Thymus (tissue), 11 donors: ENCODE results near the gene ST3GAL6. TPM values are rescaled to one million over a fixed set of nuclear protein-coding genes. Genes with fewer than 3 reads are reported as not detected.

ENCODE experiments used
- DNase-seq, 9 donors: peaks; one replicate each; pipeline ENCODE4 v3.0.0-alpha.2; 2013; ENCODE audit warnings: low spot score in 9 of 9, low read depth in 6 of 9, missing footprints in 1 of 9
- H3K27ac ChIP-seq, 2 donors: one replicate each; pipeline ENCODE4 v1.5.1; 2013; ENCODE audit warnings: control low read depth in 1 of 2, low read depth in 1 of 2, low read length in 1 of 2, mild to moderate bottlenecking in 1 of 2, moderate library complexity in 1 of 2
- H3K27me3 ChIP-seq, 2 donors: one replicate each; pipeline ENCODE4 v1.5.1; 2013; ENCODE audit warnings: low read length in 1 of 2; ENCODE audit not compliant: control insufficient read depth in 2 of 2, insufficient read depth in 1 of 2
- H3K36me3 ChIP-seq, 2 donors: one replicate each; pipeline ENCODE4 v1.5.1; 2013; ENCODE audit warnings: low read length in 1 of 2, mild to moderate bottlenecking in 1 of 2, moderate library complexity in 1 of 2; ENCODE audit not compliant: control insufficient read depth in 2 of 2, insufficient read depth in 2 of 2
- H3K4me1 ChIP-seq, 2 donors: one replicate each; pipeline ENCODE4 v1.5.1; 2013; ENCODE audit warnings: low read length in 2 of 2; ENCODE audit not compliant: control insufficient read depth in 2 of 2, insufficient read depth in 2 of 2
- H3K4me3 ChIP-seq, 2 donors: one replicate each; pipeline ENCODE4 v1.5.1; 2013; ENCODE audit warnings: low read length in 2 of 2, control low read depth in 1 of 2, mild to moderate bottlenecking in 1 of 2
- H3K9me3 ChIP-seq, 2 donors: one replicate each; pipeline ENCODE4 v1.5.1; 2013; ENCODE audit warnings: low read length in 1 of 2, mild to moderate bottlenecking in 1 of 2; ENCODE audit not compliant: control insufficient read depth in 2 of 2, insufficient read depth in 1 of 2
- WGBS: extraction: QIAGEN DNeasy Blood & Tissue Kit; methylation state at CpG from one replicate; pipeline ENCODE4 v1.1.7; 2013; 5-methylcytosine and 5-hydroxymethylcytosine counted together
- polyA plus RNA-seq: library from polyadenylated mRNA; stranded (reverse); fragments of 200-250 nt; gene quantifications from one replicate; pipeline ENCODE4 v1.2.3, GENCODE V29; 2013
- total RNA-seq: library from RNA; stranded (reverse); fragments of 120-200 nt; gene quantifications from one replicate; pipeline ENCODE4 v1.2.4, GENCODE V29; 2013
- donor health status: healthy.

Gene ST3GAL6
- total and polyA plus RNA-seq, 2 donors = 16.8 to 29.4 TPM

- Histone ChIP-seq H3K36me3 (no peaks in the 10 kb centered on the region), H3K9me3 (peaks cover 0 to 2% of the 10 kb centered on the region in 2 donors), H3K4me1 (peaks cover 6 to 10% of the 10 kb centered on the region in 2 donors), H3K27ac (no peak overlapping the region), H3K4me3 (peak overlapping the region in 1 of 2 donors; percentile 84), H3K27me3 (no peaks in the 10 kb centered on the region)
- no peak for DNase-seq
- WGBS = 98% methylated on average over 4 of the region's 4 CpGs
These were observed 28.4 kb upstream of the ST3GAL6 start for GRCh38 chr3:98734735-98735134.

- WGBS = 98% methylated on average over 2 of the region's 2 CpGs
These were observed 27.8 kb upstream of the ST3GAL6 start for GRCh38 chr3:98735296-98735695.

GRCh38 chr3:98735761-98736269 lies 27.3 kb upstream of the ST3GAL6 start:
- H3K27me3 ChIP-seq = no peaks in the 10 kb centered on the region
- H3K9me3 ChIP-seq = peaks cover 0 to 2% of the 10 kb centered on the region in 2 donors
- no peak for DNase-seq
- H3K4me1 ChIP-seq = peaks cover 6 to 8% of the 10 kb centered on the region in 2 donors
- WGBS = 94% methylated on average over 1 of the region's 1 CpG
- no peaks in the 10 kb centered on the region for H3K36me3 ChIP-seq
- no peak overlapping the region for H3K27ac ChIP-seq
- H3K4me3 ChIP-seq = no peak overlapping the region

More at GRCh38 chr3:98735296-98735695, 27.8 kb upstream of the ST3GAL6 start:
- no peaks in the 10 kb centered on the region for H3K27me3 ChIP-seq
- H3K9me3 ChIP-seq = peaks cover 0 to 2% of the 10 kb centered on the region in 2 donors
- H3K36me3 ChIP-seq = no peaks in the 10 kb centered on the region
- H3K4me3 ChIP-seq = peak overlapping the region in 1 of 2 donors; percentile 84
- no peak overlapping the region for H3K27ac ChIP-seq
- peaks cover 6 to 9% of the 10 kb centered on the region in 2 donors for H3K4me1 ChIP-seq
- DNase-seq = no peak

- H3K4me1 ChIP-seq = peaks cover 4 to 6% of the 10 kb centered on the region in 2 donors
These were observed 25.8 kb upstream of the ST3GAL6 start for GRCh38 chr3:98737301-98737700.

GRCh38 chr3:98739266-98739665 lies 23.9 kb upstream of the ST3GAL6 start:
- Histone ChIP-seq H3K27ac (no peak overlapping the region), H3K4me3 (no peak overlapping the region), H3K36me3 (no peaks in the 10 kb centered on the region), H3K9me3 (no peaks in the 10 kb centered on the region), H3K27me3 (no peaks in the 10 kb centered on the region), H3K4me1 (peaks cover 0 to 6% of the 10 kb centered on the region in 2 donors)
- no peak for DNase-seq

More at GRCh38 chr3:98737301-98737700, 25.8 kb upstream of the ST3GAL6 start:
- Histone ChIP-seq H3K36me3 (no peaks in the 10 kb centered on the region), H3K4me3 (no peak overlapping the region), H3K27me3 (no peaks in the 10 kb centered on the region), H3K27ac (no peak overlapping the region), H3K9me3 (no peaks in the 10 kb centered on the region)
- no peak for DNase-seq
- 96% methylated on average over 5 of the region's 5 CpGs for WGBS

GRCh38 chr3:98740324-98740723 lies 22.8 kb upstream of the ST3GAL6 start:
- peaks cover 0 to 7% of the 10 kb centered on the region in 2 donors for H3K4me1 ChIP-seq
- no peaks in the 10 kb centered on the region for H3K27me3 ChIP-seq
- no peak for DNase-seq
- no peaks in the 10 kb centered on the region for H3K36me3 ChIP-seq
- no peak overlapping the region for H3K4me3 ChIP-seq
- no peak overlapping the region for H3K27ac ChIP-seq
- H3K9me3 ChIP-seq = no peaks in the 10 kb centered on the region
- 98% methylated on average over 4 of the region's 4 CpGs for WGBS

- 98% methylated on average over 5 of the region's 5 CpGs for WGBS
- H3K27ac ChIP-seq = no peak overlapping the region
- no peaks in the 10 kb centered on the region for H3K36me3 ChIP-seq
- no peak overlapping the region for H3K4me3 ChIP-seq
- H3K27me3 ChIP-seq = no peaks in the 10 kb centered on the region
- H3K4me1 ChIP-seq = peaks cover 0 to 5% of the 10 kb centered on the region in 2 donors
- H3K9me3 ChIP-seq = no peaks in the 10 kb centered on the region
- no peak for DNase-seq
These were observed 21.9 kb upstream of the ST3GAL6 start for GRCh38 chr3:98741121-98741716.

- peaks cover 0 to 3% of the 10 kb centered on the region in 2 donors for H3K4me1 ChIP-seq
- no peaks in the 10 kb centered on the region for H3K27me3 ChIP-seq
- H3K4me3 ChIP-seq = no peak overlapping the region
- H3K9me3 ChIP-seq = no peaks in the 10 kb centered on the region
- no peak for DNase-seq
- no peaks in the 10 kb centered on the region for H3K36me3 ChIP-seq
- no peak overlapping the region for H3K27ac ChIP-seq
- over 99% methylated on average over 5 of the region's 5 CpGs for WGBS
These were observed 20.1 kb upstream of the ST3GAL6 start for GRCh38 chr3:98743071-98743470.

GRCh38 chr3:98744283-98744682 lies 18.9 kb upstream of the ST3GAL6 start:
- Histone ChIP-seq H3K9me3 (no peaks in the 10 kb centered on the region), H3K27me3 (no peaks in the 10 kb centered on the region), H3K27ac (no peak overlapping the region), H3K36me3 (no peaks in the 10 kb centered on the region), H3K4me3 (no peak overlapping the region), H3K4me1 (peaks cover 0 to 3% of the 10 kb centered on the region in 2 donors)
- no peak for DNase-seq
